AG08395 (cell line): Measurements from ENCODE around the gene NLRP11.
"Not testable (repeated sequence)": the region's sequence is repeated elsewhere in the genome, so short reads cannot be mapped to it uniquely, and the experiment has no call there.

Experiments used
- DNase-seq: peaks from one replicate; pipeline ENCODE4 v3.0.0; 2012; ENCODE audit warnings: mixed read lengths, low spot score

Gene NLRP11

DNA sequence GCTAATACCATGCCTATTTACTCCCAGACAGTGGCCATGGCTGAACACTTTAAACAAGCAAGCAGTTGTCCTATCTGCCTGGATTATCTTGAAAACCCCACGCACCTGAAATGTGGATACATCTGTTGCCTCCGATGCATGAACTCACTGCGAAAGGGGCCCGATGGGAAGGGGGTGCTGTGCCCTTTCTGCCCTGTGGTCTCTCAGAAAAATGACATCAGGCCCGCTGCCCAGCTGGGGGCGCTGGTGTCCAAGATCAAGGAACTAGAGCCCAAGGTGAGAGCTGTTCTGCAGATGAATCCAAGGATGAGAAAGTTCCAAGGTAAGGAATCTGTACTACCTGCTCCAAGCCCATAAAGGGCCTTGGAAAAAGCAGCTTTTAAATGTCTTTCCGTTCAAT, 54.3 kb downstream of the NLRP11 start:
- no peak for DNase-seq

DNA sequence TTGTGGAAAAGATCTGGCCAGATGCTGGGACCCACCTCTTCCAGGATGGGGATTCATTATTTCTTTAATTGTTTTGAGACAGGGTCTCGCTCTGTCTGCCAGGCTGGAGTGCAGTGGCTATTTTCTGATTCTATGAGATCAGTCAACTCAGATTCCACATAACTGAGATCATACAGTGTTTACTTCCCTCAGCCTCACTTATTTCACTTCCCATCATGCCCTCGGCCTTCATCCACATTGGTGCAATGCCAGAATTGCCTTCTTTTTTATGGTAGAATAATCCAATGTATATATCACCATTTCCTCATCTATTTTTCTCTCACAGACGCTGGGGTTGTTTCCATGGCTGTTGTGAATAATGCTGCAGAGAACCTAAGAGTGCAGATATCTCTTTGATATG, 62.2 kb downstream of the NLRP11 start:
- DNase-seq = not testable (repeated sequence)

DNA sequence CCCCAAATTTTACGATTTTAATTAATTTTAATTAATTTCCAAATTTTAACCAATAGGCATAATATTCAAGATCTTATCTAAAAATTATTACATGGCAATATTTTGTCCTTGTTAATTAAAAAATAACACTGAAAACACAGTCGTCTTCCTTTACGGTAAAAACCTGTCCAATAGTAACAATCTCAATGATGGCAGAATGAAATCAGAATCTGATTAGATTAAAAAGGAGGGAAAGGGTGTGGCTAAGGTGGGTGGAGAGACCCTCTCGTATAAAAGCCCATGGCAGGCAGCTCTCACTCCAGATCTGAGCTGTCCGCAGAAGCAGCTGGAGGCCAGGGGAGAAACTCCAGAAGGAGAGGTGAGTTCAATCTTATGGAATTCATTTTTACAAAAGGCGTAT, 63.0 kb downstream of the NLRP11 start, which contains the start of gene RFPL4AL1:
TSS of gene RFPL4AL1 (plus strand) at position 301 of the 400 bp plus-strand sequence. CDS start 2,687 bp downstream, outside the sequence.
- DNase-seq = not testable (repeated sequence)

DNA sequence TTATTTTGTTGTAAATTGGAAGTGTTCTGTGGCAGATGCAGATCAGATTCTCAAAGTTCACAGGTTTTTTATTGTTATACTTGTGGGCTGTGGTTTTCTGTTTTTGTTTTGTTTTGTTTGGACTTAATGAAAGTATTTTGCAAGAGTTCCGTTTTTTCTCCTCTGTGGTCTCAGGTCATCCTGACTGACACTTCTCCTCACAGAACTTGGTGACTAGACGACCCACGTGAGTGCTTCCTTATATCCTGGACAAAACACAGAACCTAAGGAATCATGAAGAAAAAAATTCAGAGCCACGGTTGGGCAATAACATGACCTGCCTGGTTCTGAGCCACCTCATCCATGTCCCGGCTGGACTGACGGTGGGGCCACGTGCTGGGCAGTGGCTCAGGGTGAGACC, 65.3 kb downstream of the NLRP11 start:
- DNase-seq = no peak

DNA sequence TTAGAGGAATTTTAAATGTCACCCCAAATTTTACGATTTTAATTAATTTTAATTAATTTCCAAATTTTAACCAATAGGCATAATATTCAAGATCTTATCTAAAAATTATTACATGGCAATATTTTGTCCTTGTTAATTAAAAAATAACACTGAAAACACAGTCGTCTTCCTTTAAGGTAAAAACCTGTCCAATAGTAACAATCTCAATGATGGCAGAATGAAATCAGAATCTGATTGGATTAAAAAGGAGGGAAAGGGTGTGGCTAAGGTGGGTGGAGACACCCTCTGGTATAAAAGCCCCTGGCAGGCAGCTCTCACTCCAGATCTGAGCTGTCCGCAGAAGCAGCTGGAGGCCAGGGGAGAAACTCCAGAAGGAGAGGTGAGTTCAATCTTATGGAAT, 73.0 kb downstream of the NLRP11 start, which contains the start of gene RFPL4A:
TSS of gene RFPL4A (plus strand) at position 301 of the 400 bp plus-strand sequence. CDS start 2,704 bp downstream, outside the sequence.
- DNase-seq = not testable (repeated sequence)

DNA sequence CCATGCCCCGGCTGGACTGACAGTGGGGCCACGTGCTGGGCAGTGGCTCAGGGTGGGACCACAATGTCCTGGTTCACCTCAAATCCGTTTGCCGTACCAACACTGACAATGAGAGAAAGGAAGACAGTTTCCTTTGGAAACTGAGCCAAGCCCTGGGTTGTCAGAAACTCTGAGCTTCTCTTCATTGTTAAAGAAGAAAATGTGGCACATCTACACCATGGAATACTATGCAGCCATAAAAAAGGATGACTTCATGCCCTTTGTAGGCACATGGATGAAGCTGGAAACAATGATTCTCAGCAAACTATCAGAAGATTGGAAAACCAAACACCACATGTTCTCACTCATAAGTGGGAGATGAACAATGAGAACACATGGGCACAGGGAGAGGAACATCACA, 75.0 kb downstream of the NLRP11 start:
- not testable (repeated sequence) for DNase-seq

DNA sequence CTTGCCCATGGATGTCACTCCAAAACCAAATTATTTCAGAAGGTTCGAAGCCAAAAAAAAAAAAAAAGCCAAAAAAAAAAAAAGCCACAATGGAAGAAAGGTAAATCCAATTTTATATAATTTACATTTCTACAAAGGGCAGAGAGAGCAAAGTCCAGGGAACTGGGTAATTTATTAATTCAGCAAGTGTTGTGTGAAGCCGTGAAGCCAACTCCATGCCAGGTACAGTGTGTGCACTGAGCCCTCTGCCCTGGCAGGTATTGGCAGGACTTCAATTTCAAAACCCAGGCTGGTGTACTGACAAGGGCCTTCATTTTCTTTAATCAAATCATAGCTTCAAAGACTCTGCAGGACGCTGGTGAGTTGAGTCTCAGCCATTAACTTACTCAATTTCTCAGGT, 78.4 kb downstream of the NLRP11 start:
- DNase-seq = no peak

DNA sequence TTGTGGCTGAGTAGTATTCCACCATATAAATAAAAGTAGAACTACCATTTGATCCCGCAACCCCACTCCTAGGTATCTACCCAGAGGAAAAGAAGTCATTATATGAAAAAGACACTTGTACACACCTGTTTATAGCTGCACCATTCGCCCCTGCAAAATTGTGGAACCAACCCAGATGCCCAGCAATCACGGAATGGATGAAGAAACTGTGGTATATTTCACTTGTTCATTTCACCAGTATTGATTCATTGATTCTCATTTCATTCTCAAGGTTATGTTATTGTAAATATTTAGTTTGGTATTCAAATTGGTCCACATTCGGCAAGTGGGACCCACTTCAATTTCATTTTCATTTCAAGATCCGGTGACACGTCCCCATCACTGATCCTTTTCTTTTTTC, 81.1 kb downstream of the NLRP11 start:
- DNase-seq = no peak

DNA sequence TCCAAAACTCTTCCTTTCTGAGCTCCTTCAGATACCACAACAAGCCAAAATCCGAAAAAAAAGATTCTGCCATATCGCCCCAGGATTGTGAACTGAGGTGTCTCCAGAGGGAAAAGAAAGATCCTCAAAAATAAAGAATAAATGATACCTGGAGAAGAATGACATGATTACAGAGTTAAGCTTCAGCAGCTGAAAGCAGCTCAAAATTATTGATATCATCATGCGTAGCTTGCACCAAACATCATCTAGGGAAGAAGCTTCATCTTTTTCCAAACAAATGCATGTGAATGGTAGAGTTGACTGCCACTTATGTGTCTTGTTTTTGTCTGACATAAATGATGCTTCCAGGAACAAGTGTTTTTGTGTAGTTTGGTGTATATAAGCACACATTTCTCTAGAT, 93.5 kb downstream of the NLRP11 start, which contains the start of gene NLRP9:
TSS of gene NLRP9 (minus strand) at position 101 of the 400 bp plus-strand sequence. CDS start at position 73, 28 bp downstream.
- DNase-seq = no peak
